ENCODE measurements around the gene COL15A1. TPM values are rescaled to one million over a fixed set of nuclear protein-coding genes. Genes with fewer than 3 reads are reported as not detected.

COL15A1 gene
- polyA plus RNA-seq, 1 experiment = 112 TPM

DNA sequence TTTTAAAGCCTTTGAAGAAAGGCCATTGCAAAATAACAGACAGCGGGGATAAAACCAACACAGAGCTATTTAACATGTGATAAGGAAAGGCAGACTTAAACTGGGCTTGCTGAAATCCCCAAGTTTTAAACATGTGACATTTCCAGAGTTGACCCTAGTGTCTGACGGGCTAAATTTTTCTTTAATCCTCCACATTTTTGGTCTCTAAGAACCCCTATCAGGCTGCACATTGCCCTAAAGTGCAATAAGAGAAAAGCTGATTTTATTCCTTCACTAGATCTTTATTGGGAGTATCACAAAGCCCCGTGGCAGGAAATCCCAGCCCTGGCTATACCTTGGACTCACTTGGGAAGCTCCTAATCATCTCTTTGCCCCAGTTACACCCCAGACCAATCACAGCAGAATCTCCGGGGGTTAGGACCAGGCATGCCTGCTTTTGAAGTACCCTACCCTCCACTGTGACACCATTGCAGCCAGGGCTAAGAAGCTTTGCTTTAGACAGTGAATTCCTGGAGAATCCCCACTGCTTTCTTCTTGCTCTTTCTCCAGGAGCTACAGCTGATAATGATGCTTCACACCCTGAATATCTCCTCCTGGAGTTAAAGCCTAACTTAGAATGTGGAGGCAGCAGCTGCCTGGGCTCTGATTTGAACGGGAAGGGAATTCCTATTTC is 20.1 kb upstream of the COL15A1 start:
- ChIA-PET CTCF (interaction anchor here (1.2 to 1.4 kb wide), 3 partner anchors 12 to 75 kb away, joined by 3 to 4 read pairs (median 4); no protein-coding TSS in a partner anchor), POLR2A (no interaction called here)
- Histone ChIP-seq H3K36me3 (ENCODE audit: control insufficient read depth, insufficient read depth, low read length) (no peaks in the 10 kb centered on the region), H3K4me3 (ENCODE audit: low read depth, low read length) (no peak overlapping the region), H3K27me3 (ENCODE audit: control insufficient read depth, insufficient read depth, low read length) (peaks cover 1% of the 10 kb centered on the region)
- no peak for DNase-seq (ENCODE audit: low read depth)
- TF ChIP-seq, protein P1, sequence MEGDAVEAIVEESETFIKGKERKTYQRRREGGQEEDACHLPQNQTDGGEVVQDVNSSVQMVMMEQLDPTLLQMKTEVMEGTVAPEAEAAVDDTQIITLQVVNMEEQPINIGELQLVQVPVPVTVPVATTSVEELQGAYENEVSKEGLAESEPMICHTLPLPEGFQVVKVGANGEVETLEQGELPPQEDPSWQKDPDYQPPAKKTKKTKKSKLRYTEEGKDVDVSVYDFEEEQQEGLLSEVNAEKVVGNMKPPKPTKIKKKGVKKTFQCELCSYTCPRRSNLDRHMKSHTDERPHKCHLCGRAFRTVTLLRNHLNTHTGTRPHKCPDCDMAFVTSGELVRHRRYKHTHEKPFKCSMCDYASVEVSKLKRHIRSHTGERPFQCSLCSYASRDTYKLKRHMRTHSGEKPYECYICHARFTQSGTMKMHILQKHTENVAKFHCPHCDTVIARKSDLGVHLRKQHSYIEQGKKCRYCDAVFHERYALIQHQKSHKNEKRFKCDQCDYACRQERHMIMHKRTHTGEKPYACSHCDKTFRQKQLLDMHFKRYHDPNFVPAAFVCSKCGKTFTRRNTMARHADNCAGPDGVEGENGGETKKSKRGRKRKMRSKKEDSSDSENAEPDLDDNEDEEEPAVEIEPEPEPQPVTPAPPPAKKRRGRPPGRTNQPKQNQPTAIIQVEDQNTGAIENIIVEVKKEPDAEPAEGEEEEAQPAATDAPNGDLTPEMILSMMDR (IDR thresholded peaks at IDR 0.05; ENCODE audit: insufficient read depth, low read depth, low read length) = no peak

DNA sequence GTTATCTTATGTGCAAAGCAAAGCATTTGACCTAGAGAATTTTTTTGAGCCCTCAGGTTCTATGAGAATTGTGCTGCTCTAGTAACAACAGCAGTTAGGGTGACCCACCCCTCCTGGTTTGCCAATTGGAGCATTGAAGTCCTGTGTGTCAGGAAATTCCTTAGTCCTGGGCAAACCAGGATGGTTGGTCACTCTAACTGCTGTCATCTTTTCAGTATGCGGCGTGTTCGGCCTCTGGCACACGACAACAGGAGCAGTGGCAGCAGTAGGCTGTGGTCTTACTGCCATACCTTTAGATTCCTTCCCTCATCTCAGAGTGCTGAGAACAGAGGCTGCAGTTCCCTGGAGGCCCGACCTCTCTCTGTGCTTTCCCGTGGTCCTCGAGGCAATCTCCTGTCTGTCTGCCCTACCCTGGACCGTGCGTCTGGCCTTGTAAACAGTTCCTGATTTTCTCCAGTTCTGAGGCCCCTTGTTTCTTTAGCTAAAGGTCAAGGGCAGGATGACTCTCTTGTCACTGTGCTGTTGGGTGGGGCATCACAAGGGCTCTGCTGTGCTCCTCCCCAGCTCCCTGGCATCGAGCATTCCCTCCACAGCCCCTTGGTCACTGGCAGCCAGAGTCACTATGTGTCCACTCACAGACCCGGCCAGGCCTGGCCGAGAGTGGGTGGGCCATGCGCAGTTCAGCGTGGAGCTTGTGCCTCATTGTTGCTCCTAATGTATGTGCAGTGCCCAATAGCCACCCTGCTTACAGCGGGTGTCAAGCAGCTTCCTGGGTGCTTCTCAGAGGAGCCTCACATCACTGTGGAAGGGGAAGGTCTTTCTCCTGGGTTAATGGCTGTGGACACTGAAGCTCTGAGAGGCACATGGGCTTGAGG is 18.5 kb upstream of the COL15A1 start:
- Histone ChIP-seq H3K27me3 (ENCODE audit: control insufficient read depth, insufficient read depth, low read length) (peaks cover 1% of the 10 kb centered on the region), H3K4me3 (ENCODE audit: low read depth, low read length) (no peak overlapping the region), H3K36me3 (ENCODE audit: control insufficient read depth, insufficient read depth, low read length) (no peaks in the 10 kb centered on the region)
- TF ChIP-seq, protein P1 (IDR thresholded peaks at IDR 0.05; ENCODE audit: insufficient read depth, low read depth, low read length) = no peak
- ChIA-PET POLR2A (no interaction called here), CTCF (interaction anchor here (0.6 kb wide), 1 partner anchor 405 kb away, joined by 3 read pairs; no protein-coding TSS in a partner anchor)
- DNase-seq (ENCODE audit: low read depth) = no peak

DNA sequence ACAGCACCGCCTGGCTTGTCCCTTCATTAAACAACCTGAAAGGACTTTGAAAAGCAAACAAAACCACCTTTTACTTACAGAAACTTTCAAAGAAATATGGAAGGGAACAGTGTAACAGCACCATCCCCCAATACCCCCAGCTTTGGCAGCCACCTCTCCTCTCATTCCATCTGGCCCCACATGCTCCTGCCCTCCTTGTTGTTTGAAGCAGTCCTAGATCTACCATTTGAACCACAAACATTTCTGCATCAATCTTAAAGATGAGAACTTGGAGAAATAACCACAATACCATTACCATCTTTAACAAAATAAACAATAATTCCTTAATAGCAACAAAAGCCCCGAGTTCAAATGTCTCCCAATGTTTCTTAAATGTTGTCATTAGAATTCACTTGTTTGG is 17.8 kb upstream of the COL15A1 start:
- CTCF ChIA-PET = no interaction called here
- H3K4me3 ChIP-seq (ENCODE audit: low read depth, low read length) = no peak overlapping the region

DNA sequence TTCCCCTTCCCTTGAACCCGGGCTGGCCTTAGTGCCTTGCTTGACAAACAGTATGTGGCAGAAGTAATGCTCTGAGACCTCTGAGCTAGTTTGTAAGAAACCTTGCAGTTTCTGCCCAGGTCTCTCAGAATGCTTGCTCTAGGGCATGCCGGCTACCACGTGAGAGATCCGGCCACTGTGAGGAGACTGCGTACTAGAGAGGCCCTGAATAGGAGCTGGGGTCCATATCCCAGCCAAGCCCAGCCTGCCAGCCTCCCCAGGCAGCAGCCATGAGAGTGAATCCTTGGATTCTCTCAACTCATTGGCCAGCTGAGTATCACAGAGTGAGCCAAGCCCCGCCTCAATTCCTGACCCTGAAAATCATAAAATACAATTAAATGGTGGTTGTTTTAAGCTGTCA is 16.0 kb upstream of the COL15A1 start:
- no peak for DNase-seq (ENCODE audit: low read depth)
- no peaks in the 10 kb centered on the region for H3K36me3 ChIP-seq (ENCODE audit: control insufficient read depth, insufficient read depth, low read length)
- ChIA-PET POLR2A (no interaction called here), CTCF (interaction anchor here (1.2 to 1.6 kb wide), 2 partner anchors 10 to 16 kb away, joined by 3 read pairs; partner anchors contain the start of gene COL15A1)
- TF ChIP-seq, protein P1 (IDR thresholded peaks at IDR 0.05; ENCODE audit: insufficient read depth, low read depth, low read length) = no peak
- H3K27me3 ChIP-seq (ENCODE audit: control insufficient read depth, insufficient read depth, low read length) = peaks cover 4% of the 10 kb centered on the region
- no peak overlapping the region for H3K4me3 ChIP-seq (ENCODE audit: low read depth, low read length)

More for the DNA sequence above, 17.8 kb upstream of the COL15A1 start:
- peaks cover 1% of the 10 kb centered on the region for H3K27me3 ChIP-seq (ENCODE audit: control insufficient read depth, insufficient read depth, low read length)
- no peak for DNase-seq (ENCODE audit: low read depth)
- POLR2A ChIA-PET = no interaction called here
- no peaks in the 10 kb centered on the region for H3K36me3 ChIP-seq (ENCODE audit: control insufficient read depth, insufficient read depth, low read length)
- TF ChIP-seq, protein P1 (IDR thresholded peaks at IDR 0.05; ENCODE audit: insufficient read depth, low read depth, low read length) = no peak

DNA sequence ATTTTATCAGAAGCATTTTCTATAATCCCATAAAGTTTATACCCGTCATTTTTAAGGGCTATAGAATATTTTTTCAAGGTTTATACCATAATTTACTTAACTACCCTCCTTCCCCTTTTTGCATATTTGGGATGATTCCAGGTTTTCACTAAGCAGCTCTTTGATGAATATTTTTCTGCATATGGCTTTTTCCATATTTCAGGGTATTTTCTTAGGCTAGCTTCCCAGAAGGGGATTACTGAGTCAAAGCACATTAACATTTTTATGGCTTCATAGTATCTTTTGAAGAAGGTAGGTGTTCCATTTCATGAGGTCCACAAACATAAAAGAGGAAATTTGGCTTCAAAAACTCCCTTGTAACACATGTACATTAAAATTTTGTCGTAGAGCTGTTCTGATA is 14.6 kb upstream of the COL15A1 start:
- ChIA-PET CTCF (interaction anchor here (1.0 kb wide), 1 partner anchor 36 kb away, joined by 3 read pairs; no protein-coding TSS in a partner anchor), POLR2A (no interaction called here)
- no peak overlapping the region for H3K4me3 ChIP-seq (ENCODE audit: low read depth, low read length)

More for the DNA sequence above, 14.6 kb upstream of the COL15A1 start:
- Histone ChIP-seq H3K27me3 (ENCODE audit: control insufficient read depth, insufficient read depth, low read length) (peaks cover 5% of the 10 kb centered on the region), H3K36me3 (ENCODE audit: control insufficient read depth, insufficient read depth, low read length) (no peaks in the 10 kb centered on the region)
- TF ChIP-seq, protein P1 (IDR thresholded peaks at IDR 0.05; ENCODE audit: insufficient read depth, low read depth, low read length) = no peak
- no peak for DNase-seq (ENCODE audit: low read depth)
